ENCODE data around the gene MAGEA9B. TPM values are rescaled to one million over a fixed set of nuclear protein-coding genes. Genes with fewer than 3 reads are reported as not detected.
"Not testable (repeated sequence)": the region's sequence is repeated elsewhere in the genome, so short reads cannot be mapped to it uniquely, and the experiment has no call there.

MAGEA9B gene, protein sequence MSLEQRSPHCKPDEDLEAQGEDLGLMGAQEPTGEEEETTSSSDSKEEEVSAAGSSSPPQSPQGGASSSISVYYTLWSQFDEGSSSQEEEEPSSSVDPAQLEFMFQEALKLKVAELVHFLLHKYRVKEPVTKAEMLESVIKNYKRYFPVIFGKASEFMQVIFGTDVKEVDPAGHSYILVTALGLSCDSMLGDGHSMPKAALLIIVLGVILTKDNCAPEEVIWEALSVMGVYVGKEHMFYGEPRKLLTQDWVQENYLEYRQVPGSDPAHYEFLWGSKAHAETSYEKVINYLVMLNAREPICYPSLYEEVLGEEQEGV
- total RNA-seq, result not detected

DNA sequence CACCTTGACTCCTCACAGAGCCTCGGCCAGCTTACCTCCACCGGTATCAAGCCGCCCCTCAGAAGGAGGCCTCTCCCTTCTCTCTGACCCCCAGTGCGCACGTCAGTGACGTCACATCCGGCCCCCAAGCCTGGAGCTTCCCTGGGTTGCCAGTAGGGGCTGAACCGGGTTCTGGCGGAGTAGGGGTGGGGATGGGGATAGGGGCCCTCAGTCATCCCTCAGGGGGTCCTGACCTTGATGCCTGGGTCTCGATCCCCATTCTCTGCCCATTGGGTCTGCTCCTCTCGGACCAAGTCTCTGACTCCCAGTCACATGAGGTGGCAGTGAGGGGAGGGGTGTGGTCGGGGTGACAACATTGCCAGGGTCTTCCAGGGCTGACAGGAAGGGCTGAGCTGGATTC lies at the start of gene MAGEA9B:
Gene MAGEA9B (minus strand): TSS at position 101 of the 400 bp plus-strand sequence. CDS start 4,280 bp downstream, outside the sequence.
- DNase-seq (ENCODE audit: low spot score in 2 of 2); H3K9me3 ChIP-seq; H3K36me3 ChIP-seq; H3K27ac ChIP-seq; H3K4me3 ChIP-seq; H3K27me3 ChIP-seq; intact Hi-C loops (cut with DNase I); H3K4me1 ChIP-seq: not testable (repeated sequence)

DNA sequence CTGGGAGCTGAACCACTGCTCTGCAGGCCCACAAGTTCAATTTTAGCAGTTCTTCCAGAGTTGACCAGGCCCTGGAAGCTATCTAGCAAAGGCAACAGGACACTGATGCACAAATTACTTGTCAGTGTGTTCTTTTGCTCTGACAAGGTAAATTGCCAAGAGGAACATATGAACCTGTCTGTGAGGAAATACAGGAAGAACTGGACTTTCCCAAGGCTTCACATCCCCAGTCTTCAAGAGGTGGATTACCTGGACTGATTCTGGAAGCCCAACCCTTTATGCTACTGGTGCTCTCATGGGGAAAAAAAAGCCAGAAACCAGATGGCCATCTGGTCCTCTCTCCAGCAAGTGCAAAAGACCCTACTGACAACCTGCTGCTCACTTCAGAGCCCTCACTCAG lies 46.3 kb upstream of the MAGEA9B start:
- intact Hi-C loops (cut with DNase I), result loop anchor here (10.0 kb wide), 1 partner anchor 129 kb away; the partner anchor contains the start of gene IDS
- no peaks in the 10 kb centered on the region for H3K9me3 ChIP-seq
- H3K27ac ChIP-seq, result no peak overlapping the region
- H3K36me3 ChIP-seq, result no peaks in the 10 kb centered on the region
- TF ChIP-seq, protein P1, sequence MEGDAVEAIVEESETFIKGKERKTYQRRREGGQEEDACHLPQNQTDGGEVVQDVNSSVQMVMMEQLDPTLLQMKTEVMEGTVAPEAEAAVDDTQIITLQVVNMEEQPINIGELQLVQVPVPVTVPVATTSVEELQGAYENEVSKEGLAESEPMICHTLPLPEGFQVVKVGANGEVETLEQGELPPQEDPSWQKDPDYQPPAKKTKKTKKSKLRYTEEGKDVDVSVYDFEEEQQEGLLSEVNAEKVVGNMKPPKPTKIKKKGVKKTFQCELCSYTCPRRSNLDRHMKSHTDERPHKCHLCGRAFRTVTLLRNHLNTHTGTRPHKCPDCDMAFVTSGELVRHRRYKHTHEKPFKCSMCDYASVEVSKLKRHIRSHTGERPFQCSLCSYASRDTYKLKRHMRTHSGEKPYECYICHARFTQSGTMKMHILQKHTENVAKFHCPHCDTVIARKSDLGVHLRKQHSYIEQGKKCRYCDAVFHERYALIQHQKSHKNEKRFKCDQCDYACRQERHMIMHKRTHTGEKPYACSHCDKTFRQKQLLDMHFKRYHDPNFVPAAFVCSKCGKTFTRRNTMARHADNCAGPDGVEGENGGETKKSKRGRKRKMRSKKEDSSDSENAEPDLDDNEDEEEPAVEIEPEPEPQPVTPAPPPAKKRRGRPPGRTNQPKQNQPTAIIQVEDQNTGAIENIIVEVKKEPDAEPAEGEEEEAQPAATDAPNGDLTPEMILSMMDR (IDR thresholded peaks at IDR 0.05), result no peak
- H3K27me3 ChIP-seq, result no peaks in the 10 kb centered on the region
- H3K4me3 ChIP-seq, result no peak overlapping the region
- H3K4me1 ChIP-seq, result no peaks in the 10 kb centered on the region
- no peak for DNase-seq (ENCODE audit: low spot score in 2 of 2)

DNA sequence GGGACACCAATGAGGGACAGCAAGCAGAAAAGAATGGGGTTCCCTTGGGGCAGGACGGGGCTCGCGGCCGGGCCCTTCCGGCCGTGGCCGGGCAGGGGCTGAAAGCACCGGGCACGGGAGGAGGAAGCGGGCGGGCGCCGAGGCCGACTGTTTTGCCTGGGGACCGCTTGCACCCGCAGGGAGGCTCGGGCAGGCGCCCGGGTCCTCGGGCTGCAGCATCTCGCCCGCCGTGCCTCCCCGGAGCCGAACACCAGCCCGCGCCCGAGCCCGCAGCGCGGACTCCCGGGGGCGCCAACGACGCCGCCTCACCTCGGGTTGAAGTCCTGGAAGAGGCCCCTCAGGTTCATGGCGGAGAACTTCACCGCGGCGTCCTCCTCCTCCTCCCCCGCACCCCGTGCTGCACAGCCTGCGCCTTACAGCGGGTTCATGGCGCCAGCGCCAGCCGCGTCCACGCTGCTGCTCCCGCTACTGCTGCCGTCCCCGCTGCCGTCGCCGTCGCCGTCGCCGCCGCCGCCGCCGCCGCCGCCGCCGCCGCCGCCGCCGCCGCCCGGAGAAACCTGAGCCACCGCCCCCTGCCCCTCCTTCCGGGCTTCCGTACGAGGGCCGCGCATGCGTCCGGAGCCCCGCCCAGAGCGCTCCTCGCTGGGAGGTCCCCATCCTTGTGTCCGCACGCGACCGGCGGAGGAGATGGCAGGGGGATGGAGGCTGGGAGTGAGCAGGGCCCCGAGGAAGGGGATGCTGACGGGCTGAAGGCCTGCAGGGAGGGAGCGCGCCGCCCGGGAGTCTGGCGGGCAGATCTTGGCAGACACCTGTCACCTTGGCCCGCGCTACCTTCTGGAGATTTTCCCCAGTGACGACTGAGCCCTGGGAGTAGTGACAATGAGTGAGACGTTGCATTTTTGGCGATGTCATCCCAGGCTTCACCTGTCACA lies 44.2 kb upstream of the MAGEA9B start, which contains the start of gene TMEM185A:
Gene TMEM185A (minus strand): TSS at position 559 of the 932 bp plus-strand sequence. CDS start 212 bp downstream, at position 347.
- TF ChIP-seq, protein P1 (IDR thresholded peaks at IDR 0.05), result no peak
- peak in 1 of 2 donors; percentile 78 for DNase-seq (ENCODE audit: low spot score in 2 of 2)
- no peaks in the 10 kb centered on the region for H3K36me3 ChIP-seq
- peak within 1 kb of the TSS; percentile 38 to 45 for H3K27ac ChIP-seq
- intact Hi-C loops (cut with DNase I), result loop anchor here (10.0 kb wide), 1 partner anchor 127 kb away; the partner anchor contains the start of gene IDS
- no peaks in the 10 kb centered on the region for H3K9me3 ChIP-seq
- no peaks in the 10 kb centered on the region for H3K27me3 ChIP-seq
- no peaks in the 10 kb centered on the region for H3K4me1 ChIP-seq
- H3K4me3 ChIP-seq, result peak within 1 kb of the TSS; percentile 59 to 85

DNA sequence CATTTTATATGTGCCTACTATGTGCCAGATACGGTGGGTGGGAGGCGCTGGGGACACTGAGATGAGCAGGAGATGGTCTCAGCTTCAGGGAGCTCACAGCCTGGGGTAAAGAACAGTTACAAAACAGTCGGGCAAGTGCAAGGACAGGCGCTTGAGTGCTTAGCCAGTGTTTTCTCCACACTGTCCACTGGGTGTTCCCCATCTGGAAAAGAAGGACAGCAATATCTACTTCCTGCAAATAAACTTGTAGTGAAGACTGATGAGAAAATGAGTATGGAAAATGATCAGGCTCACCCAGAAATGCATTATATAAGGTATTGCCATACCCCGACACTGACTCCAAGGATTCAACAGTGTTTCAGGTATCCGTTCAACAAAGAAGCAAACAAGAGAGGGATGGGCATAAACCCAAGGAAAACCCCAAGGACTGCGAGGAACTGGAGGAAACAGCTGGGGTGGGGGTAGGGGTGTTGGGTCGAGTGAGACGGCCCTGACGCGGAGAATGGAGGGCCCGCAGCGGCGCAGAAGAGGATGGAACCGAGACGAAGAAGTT lies 43.5 kb upstream of the MAGEA9B start:
- Histone ChIP-seq H3K27me3 (no peaks in the 10 kb centered on the region), H3K27ac (peak overlapping the region; percentile 38 to 45), H3K9me3 (no peaks in the 10 kb centered on the region), H3K4me1 (no peaks in the 10 kb centered on the region), H3K36me3 (no peaks in the 10 kb centered on the region), H3K4me3 (peak overlapping the region; percentile 59 to 85)
- DNase-seq (ENCODE audit: low spot score in 2 of 2), result no peak
- intact Hi-C loops (cut with DNase I), result loop anchor here (10.0 kb wide), 1 partner anchor 126 kb away; the partner anchor contains the start of gene IDS
- TF ChIP-seq, protein P1 (IDR thresholded peaks at IDR 0.05), result no peak

DNA sequence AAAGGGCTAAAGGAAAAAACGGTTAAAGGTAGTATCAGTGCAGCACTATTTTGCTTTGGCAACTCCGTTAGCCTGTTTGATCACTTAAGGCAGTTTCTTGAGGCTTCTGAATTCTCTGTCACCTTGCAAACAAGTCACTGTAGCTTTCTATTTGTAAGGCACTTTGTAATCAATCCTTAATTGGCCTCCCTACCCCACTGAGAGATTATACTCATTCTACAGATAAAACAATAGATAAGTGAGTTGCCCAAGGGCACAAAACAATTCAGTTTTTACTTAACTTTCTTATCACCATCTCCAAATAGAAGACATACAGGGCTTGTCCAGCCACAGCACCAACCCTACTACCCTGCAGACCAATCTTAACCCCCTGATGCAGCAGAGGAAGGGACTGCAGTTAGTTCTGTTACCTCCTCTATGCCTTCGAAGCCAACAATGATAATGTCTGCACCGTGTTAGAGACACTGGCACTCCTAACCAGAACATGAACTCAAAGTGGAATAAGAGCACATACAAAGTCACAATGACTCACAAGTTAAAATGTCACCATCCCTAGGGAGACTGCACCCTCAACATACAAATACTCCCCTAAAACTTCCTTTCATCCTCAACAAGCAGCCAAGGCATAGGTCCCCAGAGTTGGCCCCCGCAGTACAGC lies 42.6 kb upstream of the MAGEA9B start:
- Histone ChIP-seq H3K36me3 (no peaks in the 10 kb centered on the region), H3K27ac (no peak overlapping the region), H3K9me3 (no peaks in the 10 kb centered on the region), H3K27me3 (no peaks in the 10 kb centered on the region), H3K4me1 (no peaks in the 10 kb centered on the region), H3K4me3 (peak overlapping the region; percentile 59 to 85)
- intact Hi-C loops (cut with DNase I), result loop anchor here (10.0 kb wide), 1 partner anchor 125 kb away; the partner anchor contains the start of gene IDS
- TF ChIP-seq, protein P1 (IDR thresholded peaks at IDR 0.05), result no peak
- no peak for DNase-seq (ENCODE audit: low spot score in 2 of 2)
